OCI-LY1 (cell line): ENCODE measurements around the gene MCAM.
A peak's percentile ranks its signal among the peaks of the same experiment; 100 is the strongest.

Source experiments
- H2AFZ ChIP-seq: fragments of 200-600 bp; sonication (generic), shearing (Covaris generic); 2 replicates; pipeline ENCODE4 v1.6.0; 2014; ENCODE audit warnings: antibody characterized with exemption, mild to moderate bottlenecking, low read length
- H3F3A ChIP-seq: fragments of 200-600 bp; sonication (generic), shearing (Covaris generic); 2 replicates; pipeline ENCODE4 v1.6.0; 2014; ENCODE audit warnings: mild to moderate bottlenecking, antibody characterized with exemption, low read length, moderate library complexity; ENCODE audit not compliant: insufficient read depth
- H3K27ac ChIP-seq: fragments of 200-600 bp; sonication (generic); 2 replicates; pipeline ENCODE4 v1.5.1; 2014; ENCODE audit warnings: low read length, mixed run types, mild to moderate bottlenecking, low read depth; ENCODE audit not compliant: poor library complexity, severe bottlenecking
- H3K27me3 ChIP-seq: fragments of 200-600 bp; sonication (generic); 2 replicates; pipeline ENCODE4 v1.6.0; 2014; ENCODE audit warnings: antibody characterized with exemption, mild to moderate bottlenecking, low read length, moderate library complexity; ENCODE audit not compliant: insufficient read depth
- H3K36me3 ChIP-seq: fragments of 200-600 bp; sonication (generic); 2 replicates; pipeline ENCODE4 v1.6.1; 2014; ENCODE audit warnings: mild to moderate bottlenecking, antibody characterized with exemption, low read length, moderate library complexity, mixed read lengths; ENCODE audit not compliant: insufficient read depth
- H3K4me1 ChIP-seq: fragments of 200-600 bp; sonication (generic); 2 replicates; pipeline ENCODE4 v1.5.1; 2014; ENCODE audit warnings: mild to moderate bottlenecking, low read length, moderate library complexity; ENCODE audit not compliant: insufficient read depth, severe bottlenecking
- H3K4me2 ChIP-seq: fragments of 200-600 bp; sonication (generic), shearing (Covaris generic); 2 replicates; pipeline ENCODE4 v1.6.1; 2014; ENCODE audit warnings: low read length
- H3K4me3 ChIP-seq: fragments of 200-600 bp; sonication (generic); 2 replicates; pipeline ENCODE4 v1.5.1; 2014; ENCODE audit warnings: low read length, low read depth, mild to moderate bottlenecking, mixed read lengths; ENCODE audit not compliant: poor library complexity, severe bottlenecking
- H3K79me2 ChIP-seq: fragments of 200-600 bp; shearing (Covaris generic); 2 replicates; pipeline ENCODE4 v1.6.1; 2016; ENCODE audit warnings: mixed run types, low read length, mixed read lengths; ENCODE audit not compliant: insufficient read depth
- H3K9ac ChIP-seq: fragments of 200-600 bp; sonication (generic), shearing (Covaris generic); 2 replicates; pipeline ENCODE4 v1.6.1; 2014; ENCODE audit warnings: mild to moderate bottlenecking, low read length, mixed read lengths
- H3K9me2 ChIP-seq: fragments of 200-600 bp; sonication (generic), shearing (Covaris generic); 2 replicates; pipeline ENCODE4 v1.6.1; 2014; ENCODE audit warnings: low read depth, mild to moderate bottlenecking, low read length, mixed read lengths
- H3K9me3 ChIP-seq: fragments of 200-600 bp; shearing (Covaris generic); 2 replicates; pipeline ENCODE4 v1.6.1; 2014; ENCODE audit warnings: low read length, mixed read lengths
- H4K20me1 ChIP-seq: fragments of 200-600 bp; sonication (generic), shearing (Covaris generic); 2 replicates; pipeline ENCODE4 v1.6.0; 2016; ENCODE audit warnings: mild to moderate bottlenecking, low read length; ENCODE audit not compliant: insufficient read depth
- CTCF ChIP-seq: fragments of 200-600 bp; sonication (generic), shearing (Covaris generic); IDR thresholded peaks from 2 replicates; pipeline ENCODE4 v1.5.1; 2017; ENCODE audit warnings: mild to moderate bottlenecking, antibody characterized with exemption, low read length, moderate library complexity, mixed read lengths
- EZH2 ChIP-seq: fragments of 200-600 bp; sonication (generic), shearing (Covaris generic); IDR thresholded peaks from 2 replicates; pipeline ENCODE4 v1.8.0; 2017; ENCODE audit warnings: borderline replicate concordance, mixed run types, mild to moderate bottlenecking, antibody characterized with exemption, low read length, moderate library complexity, mixed read lengths

The MCAM gene

GRCh38 chr11:119363081-119363850 lies 46.3 kb upstream of the MCAM start:
- Histone ChIP-seq H3K27me3 (no peaks in the 10 kb centered on the region), H3K79me2 (no peaks in the 10 kb centered on the region), H3K36me3 (no peaks in the 10 kb centered on the region), H3K4me1 (peaks cover 93% of the 10 kb centered on the region), H3K9ac (peak overlapping the region; percentile 62; the same call in 1 of the 2 replicates), H3K9me3 (no peaks in the 10 kb centered on the region), H3K27ac (peak overlapping the region; percentile 98), H3K9me2 (no peaks in the 10 kb centered on the region), H3F3A (no peaks in the 10 kb centered on the region), H3K4me2 (peak overlapping the region; percentile 59), H4K20me1 (no peaks in the 10 kb centered on the region), H3K4me3 (no peak overlapping the region), H2AFZ (no peak overlapping the region)
- TF ChIP-seq CTCF, result no peak
- TF ChIP-seq EZH2, result no peak

- Histone ChIP-seq H3K4me2 (peak overlapping the region; percentile 59), H3K4me3 (no peak overlapping the region), H3K36me3 (no peaks in the 10 kb centered on the region), H3K27ac (peak overlapping the region; percentile 98), H3K4me1 (peaks cover 93% of the 10 kb centered on the region), H3K9me3 (no peaks in the 10 kb centered on the region), H3K79me2 (no peaks in the 10 kb centered on the region), H4K20me1 (no peaks in the 10 kb centered on the region), H2AFZ (no peak overlapping the region), H3F3A (no peaks in the 10 kb centered on the region), H3K27me3 (no peaks in the 10 kb centered on the region), H3K9ac (peak overlapping the region; percentile 62; the same call in 1 of the 2 replicates), H3K9me2 (no peaks in the 10 kb centered on the region)
- no peak for TF ChIP-seq EZH2
- no peak for TF ChIP-seq CTCF
These were observed 45.8 kb upstream of the MCAM start for GRCh38 chr11:119362741-119363080.

GRCh38 chr11:119361941-119362725 lies 45.2 kb upstream of the MCAM start:
- TF ChIP-seq CTCF, result no peak
- no peak for TF ChIP-seq EZH2
- Histone ChIP-seq H3K9me3 (no peaks in the 10 kb centered on the region), H4K20me1 (no peaks in the 10 kb centered on the region), H3K79me2 (no peaks in the 10 kb centered on the region), H3K27me3 (no peaks in the 10 kb centered on the region), H3F3A (no peaks in the 10 kb centered on the region), H3K9me2 (no peaks in the 10 kb centered on the region), H3K27ac (peak overlapping the region; percentile 98), H3K36me3 (no peaks in the 10 kb centered on the region), H3K9ac (peak overlapping the region; percentile 62), H2AFZ (no peak overlapping the region), H3K4me1 (peaks cover 93% of the 10 kb centered on the region), H3K4me2 (peak overlapping the region; percentile 59), H3K4me3 (peak overlapping the region; percentile 29)
